ENCODE data around the gene PTTG1IP2.

Gene PTTG1IP2

GRCh38 chr7:90560730-90561129, 91.3 kb downstream of the PTTG1IP2 start:
- no peak for DNase-seq (ENCODE audit: low read depth in 2 of 2)

Data from stimulated activated CD8-positive, alpha-beta memory T cell treated with anti-CD3 and anti-CD28 coated beads, Interleukin-2, amount 100 ng/mL, for 48 hours (primary cell).